Stomach (tissue), 9 donors: ENCODE results near the gene SERINC5. TPM values are rescaled to one million over a fixed set of nuclear protein-coding genes. Genes with fewer than 3 reads are reported as not detected.
A peak's percentile ranks its signal among the peaks of the same experiment; 100 is the strongest.

Source experiments
- DNase-seq, 2 donors: peaks; one replicate each; pipeline versions ENCODE4 v3.0.0 to v3.0.0-alpha.2; 2013 to 2019
- H3K27ac ChIP-seq, 5 donors: fragments of 200-600 bp in 4 of 5; sonication (generic) in 4 of 5; one replicate each; pipeline ENCODE4 v1.5.1; 2013 to 2019; ENCODE audit warnings: mild to moderate bottlenecking in 1 of 5, moderate library complexity in 1 of 5
- H3K27me3 ChIP-seq, 3 donors: fragments of 200-600 bp; sonication (generic); one replicate each; pipeline ENCODE4 v1.5.1; 2017 to 2019; ENCODE audit warnings: mixed run types in 1 of 3
- H3K36me3 ChIP-seq, 4 donors: fragments of 200-600 bp; sonication (generic); 1 replicate in 3 of 4; 2 replicates in 1 of 4; pipeline ENCODE4 v1.5.1; 2016 to 2019
- H3K4me1 ChIP-seq, 4 donors: fragments of 200-600 bp; sonication (generic); one replicate each; pipeline ENCODE4 v1.5.1; 2016 to 2019
- H3K4me3 ChIP-seq, 4 donors: fragments of 200-600 bp; sonication (generic) in 3 of 4; one replicate each; pipeline ENCODE4 v1.5.1; 2016 to 2019; ENCODE audit warnings: mild to moderate bottlenecking in 1 of 4
- H3K9me3 ChIP-seq, 4 donors: fragments of 200-600 bp; sonication (generic); one replicate each; pipeline ENCODE4 v1.5.1; 2016 to 2019
- EP300 ChIP-seq: sonication (generic); formaldehyde crosslinking; IDR thresholded peaks from one replicate; pipeline ENCODE4 v1.6.1; 2017; ENCODE audit warnings: antibody characterized with exemption
- POLR2A ChIP-seq, 4 donors: fragments of 450-650 bp; IDR thresholded peaks; one replicate each; pipeline ENCODE4 v1.6.1; 2016; ENCODE audit warnings: antibody characterized with exemption in 4 of 4, control low read depth in 2 of 4, mild to moderate bottlenecking in 1 of 4, moderate library complexity in 1 of 4
- POLR2AphosphoS5 ChIP-seq, 3 donors: sonication (generic); formaldehyde crosslinking; IDR thresholded peaks; one replicate each; pipeline ENCODE4 v1.6.1; 2016; ENCODE audit warnings: antibody characterized with exemption in 3 of 3
- WGBS, 5 donors: extraction: QIAGEN DNeasy Blood & Tissue Kit in 3 of 5; methylation state at CpG; one replicate each; pipeline versions ENCODE4 v1.1.5 to v1.1.7; 2013 to 2018; 5-methylcytosine and 5-hydroxymethylcytosine counted together
- intact Hi-C: fragments of 100-400 bp; cut with DNase I; formaldehyde crosslinking; loops from one replicate; pipeline ENCODE4 v1.15.1; 2023; ENCODE audit warnings: low total_unique reads
- polyA plus RNA-seq, 3 donors: library from polyadenylated mRNA; stranded (reverse); fragments of 200-250 nt; gene quantifications; one replicate each; pipeline ENCODE4 v1.2.3, GENCODE V29; 2013
- total RNA-seq, 5 donors: library from RNA; depleted of rRNA; stranded (reverse); fragments of >200 nt; gene quantifications; one replicate each; pipeline versions ENCODE4 v1.1.0 to v1.2.3, GENCODE V29; 2014 to 2016
- TF ChIP-seq, protein P1 (sequence below), 7 experiments: fragments of 450-650 bp in 4 of 7; fragments of 200-600 bp in 3 of 7; sonication (generic) in 3 of 7; IDR thresholded peaks; one replicate each; pipeline ENCODE4 v1.5.1; 2016 to 2019; ENCODE audit warnings: antibody characterized with exemption in 7 of 7, control low read depth in 2 of 7, mild to moderate bottlenecking in 1 of 7
- donor health status: healthy with polysubstance abuse.
- donor health status: Bipolar disorder and iron deficiency.
- donor health status: healthy.

The SERINC5 gene
- total and polyA plus RNA-seq, 8 donors, result 2.4 to 71.4 (median 18.7) TPM

DNA sequence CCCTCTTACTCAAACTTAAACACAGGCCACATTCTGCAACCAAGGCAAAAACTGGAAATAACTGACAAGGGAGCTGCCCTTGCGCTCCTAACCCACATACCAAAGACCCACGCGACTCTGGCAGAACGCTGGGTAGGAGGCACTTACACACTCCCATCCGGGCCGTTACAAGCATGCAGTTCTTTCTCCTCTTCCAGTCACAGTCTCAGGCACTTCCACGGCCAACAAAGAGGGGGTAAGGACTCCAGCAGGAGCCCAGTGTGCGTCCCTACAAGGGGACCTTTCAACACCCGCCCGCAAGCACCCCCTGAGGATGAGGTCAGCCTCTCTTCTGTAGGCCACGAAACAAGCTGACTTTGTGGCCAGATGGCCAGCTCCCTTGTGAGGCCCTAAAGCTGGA lies 57.4 kb downstream of the SERINC5 start:
- TF ChIP-seq POLR2AphosphoS5 (IDR thresholded peaks at IDR 0.05) (no peak), EP300 (no peak)
- no peaks in the 10 kb centered on the region for H3K27me3 ChIP-seq
- 66 to 81% (median 76%) methylated on average over 7 to 11 of the region's 11 CpGs for WGBS, 5 donors
- peak in 1 of 2 donors; percentile 16 for DNase-seq
- H3K9me3 ChIP-seq, result no peaks in the 10 kb centered on the region
- H3K4me1 ChIP-seq, result peaks cover 6 to 40% (median 25%) of the 10 kb centered on the region in 4 donors
- intact Hi-C loops, result no loop called here
- H3K4me3 ChIP-seq, result no peak overlapping the region
- H3K27ac ChIP-seq, result peak overlapping the region in 2 of 5 donors; percentile 24 to 27
- H3K36me3 ChIP-seq, result peaks cover 4 to 38% (median 24%) of the 10 kb centered on the region in 4 donors

DNA sequence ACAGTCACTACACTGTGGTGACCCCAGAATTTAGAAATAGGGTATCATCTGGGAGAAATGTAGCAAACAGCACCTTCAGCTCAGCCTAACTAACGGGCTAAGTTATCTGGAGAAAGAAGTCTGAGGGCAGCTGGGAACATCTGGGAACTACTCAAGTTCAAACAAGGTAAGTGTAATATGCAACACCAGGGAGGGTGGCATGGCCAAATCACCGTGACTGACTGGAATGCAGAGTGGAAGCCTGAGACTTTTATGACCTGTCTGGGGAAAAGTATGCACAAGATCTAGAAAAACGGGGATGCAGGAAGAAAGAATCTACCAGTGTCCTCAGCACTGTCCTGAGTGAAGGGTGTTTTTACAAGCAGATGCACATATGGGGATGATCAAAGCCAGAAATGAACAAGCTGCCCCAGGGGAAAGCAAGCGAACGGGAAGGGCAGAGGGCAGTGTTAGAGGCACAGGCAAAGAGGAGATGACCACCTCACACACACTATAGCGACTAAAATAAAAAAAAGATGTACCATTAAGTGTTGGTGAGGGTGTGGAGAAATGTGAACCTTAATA lies 59.9 kb downstream of the SERINC5 start:
- WGBS, 5 donors, result 74 to 82% (median 80%) methylated on average over 6 of the region's 6 CpGs
- Histone ChIP-seq H3K4me3 (no peak overlapping the region), H3K36me3 (peaks cover 0 to 17% (median 5%) of the 10 kb centered on the region in 4 donors), H3K4me1 (peaks cover 24 to 65% (median 47%) of the 10 kb centered on the region in 4 donors), H3K9me3 (no peaks in the 10 kb centered on the region), H3K27ac (peak overlapping the region in 1 of 5 donors; percentile 32), H3K27me3 (no peaks in the 10 kb centered on the region)
- intact Hi-C loops, result no loop called here
- TF ChIP-seq, protein P1, sequence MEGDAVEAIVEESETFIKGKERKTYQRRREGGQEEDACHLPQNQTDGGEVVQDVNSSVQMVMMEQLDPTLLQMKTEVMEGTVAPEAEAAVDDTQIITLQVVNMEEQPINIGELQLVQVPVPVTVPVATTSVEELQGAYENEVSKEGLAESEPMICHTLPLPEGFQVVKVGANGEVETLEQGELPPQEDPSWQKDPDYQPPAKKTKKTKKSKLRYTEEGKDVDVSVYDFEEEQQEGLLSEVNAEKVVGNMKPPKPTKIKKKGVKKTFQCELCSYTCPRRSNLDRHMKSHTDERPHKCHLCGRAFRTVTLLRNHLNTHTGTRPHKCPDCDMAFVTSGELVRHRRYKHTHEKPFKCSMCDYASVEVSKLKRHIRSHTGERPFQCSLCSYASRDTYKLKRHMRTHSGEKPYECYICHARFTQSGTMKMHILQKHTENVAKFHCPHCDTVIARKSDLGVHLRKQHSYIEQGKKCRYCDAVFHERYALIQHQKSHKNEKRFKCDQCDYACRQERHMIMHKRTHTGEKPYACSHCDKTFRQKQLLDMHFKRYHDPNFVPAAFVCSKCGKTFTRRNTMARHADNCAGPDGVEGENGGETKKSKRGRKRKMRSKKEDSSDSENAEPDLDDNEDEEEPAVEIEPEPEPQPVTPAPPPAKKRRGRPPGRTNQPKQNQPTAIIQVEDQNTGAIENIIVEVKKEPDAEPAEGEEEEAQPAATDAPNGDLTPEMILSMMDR (IDR thresholded peaks at IDR 0.05), result no peak
- no peak for TF ChIP-seq POLR2AphosphoS5 (IDR thresholded peaks at IDR 0.05)
- no peak for TF ChIP-seq EP300
- no peak for TF ChIP-seq POLR2A (IDR thresholded peaks at IDR 0.05)
- DNase-seq, result no peak

GRCh38 chr5:80194468-80194867 lies 61.4 kb downstream of the SERINC5 start:
- intact Hi-C loops, result no loop called here
- DNase-seq, result peak in 1 of 2 donors; percentile 41
- TF ChIP-seq POLR2AphosphoS5 (IDR thresholded peaks at IDR 0.05), result no peak
- no peak for TF ChIP-seq POLR2A (IDR thresholded peaks at IDR 0.05)
- TF ChIP-seq, protein P1 (IDR thresholded peaks at IDR 0.05), result no peak
- TF ChIP-seq EP300, result no peak
- peaks cover 24 to 73% (median 50%) of the 10 kb centered on the region in 4 donors for H3K4me1 ChIP-seq
- no peaks in the 10 kb centered on the region for H3K27me3 ChIP-seq
- H3K36me3 ChIP-seq, result peaks cover 0 to 14% (median 1%) of the 10 kb centered on the region in 4 donors
- 68 to 85% (median 78%) methylated on average over 4 of the region's 4 CpGs for WGBS, 5 donors
- H3K4me3 ChIP-seq, result no peak overlapping the region
- no peaks in the 10 kb centered on the region for H3K9me3 ChIP-seq
- H3K27ac ChIP-seq, result peak overlapping the region in 3 of 5 donors; percentile 28 to 79 (median 30)

DNA sequence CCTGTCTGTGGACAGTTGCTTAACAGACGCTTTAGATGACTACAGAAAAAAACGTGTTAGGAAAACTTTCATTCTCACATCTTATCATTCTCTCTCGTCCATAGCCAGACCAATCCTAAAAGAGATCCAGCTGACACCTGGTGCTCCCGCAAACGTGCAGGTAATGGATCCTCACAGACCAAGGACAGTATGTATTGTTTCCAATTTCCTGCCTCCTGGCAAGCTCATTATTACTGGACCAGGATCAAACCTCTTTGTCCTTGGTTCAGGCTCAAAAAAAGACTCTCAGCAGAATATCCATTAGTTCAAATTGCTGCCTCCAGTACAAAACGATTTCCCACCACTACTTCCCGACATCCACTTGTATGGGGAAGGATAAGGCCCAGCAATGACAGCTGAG lies 62.4 kb downstream of the SERINC5 start:
- Histone ChIP-seq H3K36me3 (peaks cover 0 to 6% (median 1%) of the 10 kb centered on the region in 4 donors), H3K4me3 (no peak overlapping the region), H3K4me1 (peaks cover 26 to 76% (median 50%) of the 10 kb centered on the region in 4 donors), H3K27ac (peak overlapping the region; percentile 28 to 79 (median 52)), H3K9me3 (no peaks in the 10 kb centered on the region), H3K27me3 (no peaks in the 10 kb centered on the region)
- intact Hi-C loops, result no loop called here
- TF ChIP-seq EP300, result no peak
- TF ChIP-seq, protein P1 (IDR thresholded peaks at IDR 0.05), result no peak
- no peak for TF ChIP-seq POLR2A (IDR thresholded peaks at IDR 0.05)
- no peak for TF ChIP-seq POLR2AphosphoS5 (IDR thresholded peaks at IDR 0.05)
- 37 to 45% (median 38%) methylated on average over 7 of the region's 7 CpGs for WGBS, 5 donors
- peak in 1 of 2 donors; percentile 16 for DNase-seq
